Activated CD8-positive, alpha-beta T cell treated with anti-CD3 and anti-CD28 coated beads, Interleukin-2, amount 10 ng/mL, durations not matched to agents 7 days and 5 days (primary cell): ENCODE results near the gene MYH11. TPM values are rescaled to one million over a fixed set of nuclear protein-coding genes. Genes with fewer than 3 reads are reported as not detected.

ENCODE experiments used
- ATAC-seq: fragments of 150-1000 bp; cut with Tn5 transposase; one replicate; pipeline ENCODE4 v1.10.0; 2021; ENCODE audit warnings: moderate library complexity
- CTCF ChIA-PET: fragments of 350-600 bp; sonication (Branson Sonifier 250); formaldehyde crosslinking; loops from one replicate; lab custom pipeline; 2021; ENCODE audit warnings: antibody characterized with exemption; lab: Charles Lee
- POLR2A ChIA-PET: fragments of 350-600 bp; sonication (Branson Sonifier 250); formaldehyde crosslinking; loops from one replicate; lab custom pipeline; 2021; ENCODE audit warnings: antibody characterized with exemption; lab: Charles Lee
- DNase-seq: peaks from one replicate; pipeline ENCODE4 v3.0.0-alpha.2; 2020
- H3K27ac Mint-ChIP-seq: one replicate; pipeline ENCODE4 v1.8.0; 2021; ENCODE audit warnings: mild to moderate bottlenecking, mixed read lengths
- H3K27me3 Mint-ChIP-seq: one replicate; pipeline ENCODE4 v1.8.0; 2021; ENCODE audit warnings: low read depth, mixed read lengths
- H3K36me3 Mint-ChIP-seq: one replicate; pipeline ENCODE4 v1.8.0; 2021; ENCODE audit warnings: low read depth, mixed read lengths
- H3K4me1 Mint-ChIP-seq: one replicate; pipeline ENCODE4 v1.8.0; 2021; ENCODE audit warnings: low read depth, mixed read lengths
- H3K4me3 Mint-ChIP-seq: one replicate; pipeline ENCODE4 v1.8.0; 2021; ENCODE audit warnings: mild to moderate bottlenecking, mixed read lengths
- H3K9me3 Mint-ChIP-seq: one replicate; pipeline ENCODE4 v1.8.0; 2022; ENCODE audit warnings: mixed read lengths; ENCODE audit not compliant: insufficient read depth
- total RNA-seq, 2 experiments: library from RNA; stranded (reverse); gene quantifications; one replicate each; pipeline ENCODE4 v1.2.3, GENCODE V29; 2021

MYH11 gene
- total RNA-seq, 2 experiments from 2014 or later = not detected

DNA sequence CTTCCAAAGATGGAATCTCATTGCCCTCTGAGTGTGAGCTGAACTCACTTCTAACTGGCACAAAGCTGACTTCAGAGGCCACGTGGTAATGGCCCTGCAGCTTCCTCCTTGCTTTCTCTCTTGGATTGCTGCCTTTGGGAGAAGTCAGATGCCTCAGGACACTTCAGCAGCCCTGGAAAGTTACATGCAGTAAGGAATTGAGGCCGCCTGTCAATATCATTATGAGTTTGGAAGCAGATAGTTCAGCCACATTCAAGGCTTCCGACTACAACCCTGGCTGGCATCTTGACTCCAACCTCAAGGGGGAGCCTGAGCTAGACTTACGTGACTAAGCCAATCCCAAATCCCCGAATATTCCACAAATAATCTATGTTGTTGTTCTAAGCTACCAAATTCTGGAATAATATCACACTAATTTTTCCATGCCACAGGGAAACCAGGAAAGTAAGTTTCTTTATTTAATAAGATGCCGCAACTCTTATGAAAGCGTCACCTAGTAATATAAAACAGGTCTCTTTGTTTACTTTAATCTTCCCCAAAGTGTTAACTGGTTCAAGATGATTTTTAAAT, 18.0 kb upstream of the MYH11 start:
- Mint-ChIP-seq H3K4me3 (no peak overlapping the region), H3K27ac (no peak overlapping the region), H3K4me1 (peaks cover 4% of the 10 kb centered on the region), H3K27me3 (no peaks in the 10 kb centered on the region), H3K36me3 (peaks cover 40% of the 10 kb centered on the region), H3K9me3 (no peaks in the 10 kb centered on the region)
- ATAC-seq = no peak
- DNase-seq = no peak
- CTCF ChIA-PET = interaction anchor here (0.7 to 2.4 kb wide), 12 partner anchors 9 to 319 kb away, joined by 3 to 10 read pairs (median 3); partner anchors contain the start of gene CEP20
- POLR2A ChIA-PET = interaction anchor here (3.0 kb wide), 1 partner anchor 14 kb away, joined by 11 read pairs; the partner anchor contains the start of gene CEP20

DNA sequence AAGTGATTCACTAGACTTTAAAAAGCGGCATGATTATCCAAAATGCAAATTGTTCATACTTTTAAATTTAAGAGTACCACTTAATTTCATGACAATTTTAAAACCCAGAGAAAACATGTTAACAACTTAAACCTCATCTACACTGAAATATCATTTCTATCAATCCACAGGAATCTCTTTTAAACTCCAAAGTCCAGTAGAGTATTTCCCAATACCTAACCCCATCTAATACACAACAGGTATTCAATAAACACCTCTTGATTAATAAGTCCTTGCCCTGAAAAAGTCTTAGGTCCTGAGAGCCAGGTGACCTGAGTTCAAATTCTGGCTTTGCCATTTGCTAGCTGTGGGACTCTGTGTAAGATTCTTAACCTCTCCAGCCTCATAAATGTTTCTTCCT, 16.9 kb upstream of the MYH11 start:
- DNase-seq (no peak), ATAC-seq (no peak)
- no peaks in the 10 kb centered on the region for H3K27me3 Mint-ChIP-seq
- H3K36me3 Mint-ChIP-seq = peaks cover 38% of the 10 kb centered on the region
- CTCF ChIA-PET = interaction anchor here (0.8 to 2.4 kb wide), 5 partner anchors 11 to 404 kb away, joined by 3 to 10 read pairs (median 4); partner anchors contain the start of gene CEP20
- no peak overlapping the region for H3K27ac Mint-ChIP-seq
- no peaks in the 10 kb centered on the region for H3K9me3 Mint-ChIP-seq
- no peak overlapping the region for H3K4me3 Mint-ChIP-seq
- POLR2A ChIA-PET = interaction anchor here (3.0 kb wide), 1 partner anchor 15 kb away, joined by 11 read pairs; the partner anchor contains the start of gene CEP20
- no peaks in the 10 kb centered on the region for H3K4me1 Mint-ChIP-seq

GRCh38 chr16:15873301-15873700, 16.5 kb upstream of the MYH11 start:
- ChIA-PET POLR2A (interaction anchor here (3.0 kb wide), 1 partner anchor 15 kb away, joined by 11 read pairs; the partner anchor contains the start of gene CEP20), CTCF (interaction anchor here (0.8 to 2.4 kb wide), 3 partner anchors 15 to 404 kb away, joined by 3 to 10 read pairs (median 4); partner anchors contain the start of gene CEP20)
- no peak overlapping the region for H3K4me3 Mint-ChIP-seq
- H3K9me3 Mint-ChIP-seq = no peaks in the 10 kb centered on the region
- no peaks in the 10 kb centered on the region for H3K4me1 Mint-ChIP-seq
- ATAC-seq (no peak), DNase-seq (no peak)
- H3K27ac Mint-ChIP-seq = no peak overlapping the region
- no peaks in the 10 kb centered on the region for H3K27me3 Mint-ChIP-seq
- peaks cover 35% of the 10 kb centered on the region for H3K36me3 Mint-ChIP-seq

DNA sequence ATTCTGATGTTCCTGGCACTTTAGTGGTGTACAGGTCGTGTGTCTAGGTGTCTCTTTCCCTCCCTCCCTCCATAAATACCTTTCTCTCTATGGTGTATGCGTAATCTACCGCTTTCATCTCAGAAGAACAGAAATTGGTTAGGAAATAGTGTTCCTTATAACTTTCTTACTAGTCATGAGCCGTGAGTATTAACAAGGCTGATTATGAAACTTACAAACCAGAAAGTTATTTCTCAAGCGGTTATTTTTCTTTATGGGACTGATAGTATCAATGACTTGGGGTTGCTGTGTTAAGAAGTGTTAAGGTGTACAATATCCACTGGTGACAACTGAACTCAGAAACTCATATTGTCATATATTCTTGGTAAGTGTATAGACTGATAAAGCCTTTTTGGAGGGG, 13.2 kb upstream of the MYH11 start:
- Mint-ChIP-seq H3K27ac (no peak overlapping the region), H3K36me3 (peaks cover 43% of the 10 kb centered on the region), H3K4me1 (no peaks in the 10 kb centered on the region), H3K27me3 (no peaks in the 10 kb centered on the region), H3K4me3 (no peak overlapping the region), H3K9me3 (no peaks in the 10 kb centered on the region)
- ChIA-PET POLR2A (no interaction called here), CTCF (interaction anchor here (1.0 kb wide), 1 partner anchor 34 kb away, joined by 3 read pairs; no protein-coding TSS in a partner anchor)
- ATAC-seq = no peak
- DNase-seq = no peak

DNA sequence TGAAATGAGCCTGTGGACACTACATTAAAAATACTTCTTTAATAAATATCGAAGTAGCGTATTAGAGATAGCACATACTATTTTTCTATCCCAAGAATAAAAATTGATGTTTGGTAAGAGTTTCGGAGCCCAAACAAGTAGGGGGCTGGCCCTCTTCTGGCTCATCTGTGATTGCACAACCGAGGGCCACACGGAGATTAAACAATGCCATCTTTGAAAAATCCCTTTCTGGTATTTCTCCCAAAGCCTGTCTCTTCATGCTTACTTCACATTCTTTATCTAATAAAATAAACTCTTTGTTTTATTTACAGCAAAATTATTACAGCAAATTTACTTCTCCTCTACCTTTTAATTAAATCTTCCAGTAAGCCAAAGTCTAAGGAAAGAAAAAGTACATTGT, 9.6 kb upstream of the MYH11 start:
- H3K27ac Mint-ChIP-seq = no peak overlapping the region
- no peaks in the 10 kb centered on the region for H3K4me1 Mint-ChIP-seq
- H3K9me3 Mint-ChIP-seq = no peaks in the 10 kb centered on the region
- CTCF ChIA-PET = interaction anchor here (0.6 kb wide), 1 partner anchor 23 kb away, joined by 3 read pairs; no protein-coding TSS in a partner anchor
- DNase-seq (no peak), ATAC-seq (no peak)
- H3K36me3 Mint-ChIP-seq = peaks cover 28% of the 10 kb centered on the region
- no peak overlapping the region for H3K4me3 Mint-ChIP-seq
- H3K27me3 Mint-ChIP-seq = no peaks in the 10 kb centered on the region
- POLR2A ChIA-PET = no interaction called here

- Mint-ChIP-seq H3K4me1 (no peaks in the 10 kb centered on the region), H3K27me3 (peaks cover 2% of the 10 kb centered on the region), H3K27ac (no peak overlapping the region), H3K9me3 (no peaks in the 10 kb centered on the region), H3K4me3 (no peak overlapping the region), H3K36me3 (peaks cover 28% of the 10 kb centered on the region)
- DNase-seq (no peak), ATAC-seq (no peak)
- ChIA-PET CTCF (interaction anchor here (0.6 kb wide), 1 partner anchor 24 kb away, joined by 3 read pairs; no protein-coding TSS in a partner anchor), POLR2A (no interaction called here)
These were observed 8.9 kb upstream of the MYH11 start for GRCh38 chr16:15865742-15866141.

GRCh38 chr16:15864939-15865338, 8.1 kb upstream of the MYH11 start:
- H3K27ac Mint-ChIP-seq = no peak overlapping the region

GRCh38 chr16:15861996-15862395, 5.2 kb upstream of the MYH11 start:
- no peaks in the 10 kb centered on the region for H3K9me3 Mint-ChIP-seq
- H3K36me3 Mint-ChIP-seq = peaks cover 13% of the 10 kb centered on the region
- no peak overlapping the region for H3K27ac Mint-ChIP-seq
- H3K27me3 Mint-ChIP-seq = peaks cover 22% of the 10 kb centered on the region
- ChIA-PET CTCF (interaction anchor here (1.9 kb wide), 1 partner anchor 13 kb away, joined by 7 read pairs; no protein-coding TSS in a partner anchor), POLR2A (no interaction called here)
- DNase-seq = no peak
- ATAC-seq = no peak
- no peak overlapping the region for H3K4me3 Mint-ChIP-seq
- H3K4me1 Mint-ChIP-seq = peaks cover 8% of the 10 kb centered on the region

More at GRCh38 chr16:15864939-15865338, 8.1 kb upstream of the MYH11 start:
- DNase-seq (no peak), ATAC-seq (no peak)
- H3K36me3 Mint-ChIP-seq = peaks cover 25% of the 10 kb centered on the region
- H3K27me3 Mint-ChIP-seq = peaks cover 3% of the 10 kb centered on the region
- ChIA-PET POLR2A (no interaction called here), CTCF (no interaction called here)
- no peaks in the 10 kb centered on the region for H3K4me1 Mint-ChIP-seq
- H3K9me3 Mint-ChIP-seq = no peaks in the 10 kb centered on the region
- no peak overlapping the region for H3K4me3 Mint-ChIP-seq

GRCh38 chr16:15858921-15859668, 2.3 kb upstream of the MYH11 start:
- peaks cover 43% of the 10 kb centered on the region for H3K27me3 Mint-ChIP-seq
- H3K36me3 Mint-ChIP-seq = no peaks in the 10 kb centered on the region
- POLR2A ChIA-PET = no interaction called here
- DNase-seq (no peak), ATAC-seq (no peak)
- peaks cover 8% of the 10 kb centered on the region for H3K4me1 Mint-ChIP-seq
- CTCF ChIA-PET = interaction anchor here (1.3 to 1.7 kb wide), 2 partner anchors 9 to 203 kb away, joined by 3 to 5 read pairs; no protein-coding TSS in a partner anchor
- H3K27ac Mint-ChIP-seq = no peak overlapping the region
- H3K4me3 Mint-ChIP-seq = no peak overlapping the region
- H3K9me3 Mint-ChIP-seq = no peaks in the 10 kb centered on the region

GRCh38 chr16:15857724-15858560, 1.1 kb upstream of the MYH11 start:
- Mint-ChIP-seq H3K4me1 (peaks cover 8% of the 10 kb centered on the region), H3K27me3 (peaks cover 49% of the 10 kb centered on the region), H3K4me3 (peak overlapping the region; percentile 30), H3K9me3 (no peaks in the 10 kb centered on the region), H3K27ac (no peak overlapping the region), H3K36me3 (no peaks in the 10 kb centered on the region)
- POLR2A ChIA-PET = interaction anchor here (0.6 to 1.3 kb wide), 2 partner anchors 31 to 76 kb away, joined by 3 read pairs; partner anchors contain the start of gene CEP20
- no peak for DNase-seq
- CTCF ChIA-PET = interaction anchor here (0.9 to 1.3 kb wide), 3 partner anchors 8 to 17 kb away, joined by 3 read pairs; no protein-coding TSS in a partner anchor
- no peak for ATAC-seq

DNA sequence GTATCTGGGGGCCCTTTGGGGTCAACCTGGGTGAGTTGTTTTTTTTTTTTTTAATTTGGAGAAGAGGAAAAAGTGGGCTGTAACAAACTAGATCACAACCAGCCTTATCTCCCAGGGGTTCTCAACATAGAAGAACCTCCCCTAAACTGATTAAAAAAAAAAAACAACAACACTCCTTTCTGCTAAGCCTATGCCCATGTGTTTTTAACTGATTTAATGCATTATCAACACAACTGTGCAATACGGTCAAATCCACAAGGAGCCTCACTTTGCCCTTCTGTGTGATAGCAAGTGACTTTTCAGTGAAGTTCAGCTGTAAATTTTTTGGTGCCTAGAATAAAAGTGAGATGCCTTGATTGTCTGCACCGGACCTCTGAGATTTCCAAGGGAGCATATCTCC, 646 bp downstream of the MYH11 start:
- Mint-ChIP-seq H3K4me1 (peaks cover 8% of the 10 kb centered on the region), H3K9me3 (no peaks in the 10 kb centered on the region)
- CTCF ChIA-PET = interaction anchor here (1.3 kb wide), 1 partner anchor 8 kb away, joined by 3 read pairs; no protein-coding TSS in a partner anchor

More for the DNA sequence above, 646 bp downstream of the MYH11 start:
- POLR2A ChIA-PET = no interaction called here
- Mint-ChIP-seq H3K4me3 (no peak overlapping the region), H3K27ac (no peak overlapping the region), H3K27me3 (peaks cover 49% of the 10 kb centered on the region), H3K36me3 (no peaks in the 10 kb centered on the region)
- DNase-seq (no peak), ATAC-seq (no peak)
